ENCODE data around the gene CCL1.
"Not testable (repeated sequence)": the region's sequence is repeated elsewhere in the genome, so short reads cannot be mapped to it uniquely, and the experiment has no call there.

The CCL1 gene

DNA sequence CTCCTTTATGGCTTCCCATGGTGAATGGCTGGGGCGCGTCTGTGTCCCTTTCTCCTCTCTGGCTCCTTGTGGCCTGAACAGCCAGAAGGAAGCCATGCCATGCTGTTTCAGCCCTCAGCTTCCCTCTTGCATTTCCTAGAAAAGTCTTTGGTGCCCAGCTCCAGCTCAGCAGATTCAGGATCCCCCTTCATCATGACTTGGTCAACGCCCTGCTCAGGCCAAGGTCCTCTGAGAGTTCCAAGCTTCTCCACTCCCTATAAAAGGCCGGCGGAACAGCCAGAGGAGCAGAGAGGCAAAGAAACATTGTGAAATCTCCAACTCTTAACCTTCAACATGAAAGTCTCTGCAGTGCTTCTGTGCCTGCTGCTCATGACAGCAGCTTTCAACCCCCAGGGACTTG, 6.8 kb downstream of the CCL1 start, which contains the start of gene CCL13:
TSS of gene CCL13 (plus strand) at position 287 of the 400 bp plus-strand sequence. CDS start at position 334, 47 bp downstream.
- no peak for DNase-seq

DNA sequence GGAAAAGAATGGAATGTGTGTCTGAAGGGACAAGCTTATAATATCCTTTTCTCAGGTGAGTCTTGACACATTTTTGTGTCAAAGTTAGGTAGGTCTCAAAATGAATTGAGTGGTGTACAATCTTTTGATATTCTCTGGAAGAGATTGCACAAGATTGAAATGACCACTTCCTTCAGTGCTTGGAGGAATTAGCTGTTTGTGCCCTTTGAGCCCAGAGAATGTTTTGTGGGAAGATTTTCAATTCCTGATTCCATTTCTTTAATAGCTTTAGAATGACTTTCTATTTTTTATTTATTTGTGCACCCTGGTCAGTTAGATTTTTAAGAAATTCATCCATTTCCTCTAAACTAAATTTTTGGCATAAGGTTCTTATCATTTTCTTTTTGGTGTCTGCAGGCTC, 8.4 kb downstream of the CCL1 start:
- no peak for DNase-seq

DNA sequence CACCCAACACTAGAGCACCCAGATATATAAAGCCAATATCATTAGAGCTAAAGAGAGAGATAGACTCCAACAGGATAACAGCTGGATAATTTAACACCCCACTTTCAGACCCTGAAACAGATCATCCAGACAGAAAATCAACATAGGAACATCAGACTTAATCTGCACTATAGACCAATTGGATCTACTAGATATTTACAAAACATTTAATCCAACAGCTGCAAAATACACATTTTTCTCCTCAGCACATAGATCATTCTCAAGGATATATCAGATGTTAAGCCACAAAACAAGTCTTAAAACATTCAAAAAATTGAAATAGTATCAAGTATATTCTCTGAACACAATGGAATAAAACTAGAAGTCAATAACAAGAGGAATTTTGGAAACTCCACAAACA, 10.8 kb downstream of the CCL1 start:
- no peak for DNase-seq

DNA sequence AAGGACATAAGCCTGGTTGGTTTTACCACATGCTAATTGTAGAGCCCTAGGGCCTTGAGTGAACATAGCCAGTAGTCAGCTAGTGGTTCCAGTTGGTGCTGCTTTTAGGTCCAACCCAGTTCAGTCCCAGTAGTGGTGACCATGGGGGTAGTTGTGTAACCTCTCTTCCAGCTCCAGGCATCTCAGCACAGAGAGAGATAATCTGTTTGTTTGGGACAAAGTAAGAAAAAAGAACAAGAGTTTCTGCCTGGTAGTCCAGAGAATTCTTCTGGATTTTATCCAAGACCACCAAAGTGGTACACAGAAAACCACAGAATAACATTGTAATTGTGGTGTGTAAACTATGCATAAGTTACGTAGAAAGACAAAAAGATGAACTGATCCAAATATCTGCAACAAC, 11.9 kb downstream of the CCL1 start:
- DNase-seq = no peak

DNA sequence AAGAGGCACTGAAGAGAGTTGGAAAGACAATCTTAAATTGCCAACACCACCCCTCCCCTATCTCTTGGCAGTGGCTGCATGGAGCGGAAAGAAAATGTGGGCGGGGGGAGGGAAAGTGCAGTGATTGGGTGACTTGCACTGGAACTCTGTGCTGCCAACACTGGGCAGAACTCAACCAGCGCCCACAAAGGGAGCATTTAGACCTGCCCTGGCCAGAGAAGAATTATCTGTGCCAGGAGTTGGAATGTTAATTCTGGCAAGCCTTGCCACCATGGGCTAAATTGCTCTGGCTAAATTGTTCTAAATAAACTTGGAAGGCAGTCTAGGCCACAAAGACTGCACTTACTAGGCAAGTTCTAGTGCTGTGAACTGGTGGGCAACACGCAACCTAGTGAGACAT, 13.3 kb downstream of the CCL1 start:
- DNase-seq = no peak

DNA sequence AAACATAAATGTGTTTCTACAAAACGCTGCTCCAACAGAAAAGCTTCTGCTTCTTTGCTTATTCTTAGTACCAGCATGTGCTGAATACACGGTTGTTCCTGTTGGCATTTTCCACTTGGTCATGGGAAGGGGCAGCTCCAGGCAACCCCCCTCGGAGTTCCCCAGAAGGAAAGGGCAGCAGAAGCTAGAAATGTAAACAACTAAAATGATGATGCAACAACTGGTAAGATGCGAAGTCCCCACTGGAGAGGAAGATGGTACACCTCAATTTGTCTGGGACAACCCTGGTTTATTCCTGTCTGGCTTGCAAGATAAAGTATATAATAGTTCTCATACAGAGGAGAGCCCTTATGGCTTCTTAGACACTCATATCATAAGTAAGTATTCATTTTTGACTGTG, 16.0 kb downstream of the CCL1 start:
- no peak for DNase-seq

DNA sequence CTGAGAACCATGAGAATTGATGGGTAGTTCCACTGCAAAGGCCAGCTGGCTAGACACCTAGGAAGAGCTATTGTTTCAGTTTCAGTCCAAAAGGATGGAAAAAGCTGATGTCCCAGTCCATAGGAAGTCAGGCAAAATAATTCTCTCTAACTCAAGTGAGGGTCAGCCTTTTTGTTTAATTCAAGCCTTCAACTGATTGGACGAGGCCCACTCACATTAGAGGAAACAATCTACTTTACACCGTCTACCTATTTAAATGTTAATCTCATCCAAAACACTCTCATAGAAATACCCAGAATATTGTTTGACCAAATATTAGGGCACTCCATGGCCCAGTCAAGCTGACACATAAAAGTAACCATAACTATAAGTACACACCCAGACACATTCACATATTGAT, 21.1 kb downstream of the CCL1 start:
- no peak for DNase-seq

DNA sequence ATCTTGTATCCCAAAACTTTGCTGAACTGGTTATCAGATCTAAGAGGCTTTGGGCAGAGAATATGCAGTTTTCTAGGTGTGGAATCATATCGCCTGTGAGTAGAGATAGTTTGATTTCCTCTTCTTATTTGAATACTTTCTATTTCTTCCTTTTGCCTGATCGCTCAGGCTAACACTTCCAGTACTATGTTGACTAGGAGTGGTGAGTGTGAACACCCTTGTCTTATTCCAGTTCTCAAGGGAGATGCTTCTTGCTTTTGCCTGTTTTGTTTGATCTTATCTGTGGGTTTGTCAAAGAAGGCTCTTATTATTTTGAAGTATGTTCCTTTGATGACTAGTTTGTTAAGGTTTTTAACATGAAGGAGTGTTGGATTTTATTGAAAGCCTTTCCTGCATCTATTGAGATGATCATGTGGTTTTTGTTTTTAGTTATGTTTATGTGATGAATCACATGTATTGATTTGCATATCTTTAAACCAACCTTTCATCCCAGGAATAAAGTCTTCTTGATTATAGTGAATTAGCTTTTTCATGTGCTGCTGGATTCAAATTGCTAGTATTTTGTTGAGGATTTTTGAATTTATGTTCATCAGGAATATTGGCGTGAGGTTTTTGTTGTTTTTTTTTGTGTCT, 23.8 kb downstream of the CCL1 start:
- no peak for DNase-seq

DNA sequence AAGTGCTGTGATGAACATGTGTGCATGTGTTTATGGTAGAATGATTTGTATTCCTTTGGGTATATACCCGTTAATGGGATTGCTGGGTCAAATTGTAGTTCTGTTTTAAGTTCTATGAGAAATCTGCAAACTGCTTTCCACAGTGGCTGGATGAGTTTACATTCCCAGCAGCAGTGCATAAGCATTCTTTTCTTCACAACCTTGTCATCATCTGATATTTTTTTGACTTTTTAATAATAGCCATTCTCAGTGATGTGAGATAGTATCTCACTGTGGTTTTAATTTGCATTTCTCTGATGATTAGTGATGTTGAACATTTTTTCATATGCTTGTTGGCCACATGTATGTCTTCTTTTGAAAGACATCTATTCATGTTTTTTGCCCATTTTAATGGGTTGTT, 25.3 kb downstream of the CCL1 start:
- no peak for DNase-seq

DNA sequence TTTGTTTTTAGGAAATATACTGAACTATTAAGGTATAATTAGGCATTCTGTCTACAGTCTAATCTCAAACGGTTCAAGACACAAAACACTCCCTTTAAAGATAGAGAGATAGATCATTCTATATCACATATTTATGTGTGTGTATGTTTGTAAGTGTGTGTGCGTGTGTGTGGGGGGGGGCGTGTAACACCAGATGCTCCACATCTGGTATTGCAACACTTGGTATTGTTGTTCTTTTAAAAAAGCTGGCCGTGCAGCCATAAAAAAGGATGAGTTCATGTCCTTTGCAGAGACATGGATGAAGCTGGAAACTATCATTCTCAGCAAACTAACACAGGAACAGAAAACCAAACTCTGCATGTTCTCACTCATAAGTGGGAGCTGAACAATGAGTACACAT, 35.5 kb downstream of the CCL1 start:
- not testable (repeated sequence) for DNase-seq

DNA sequence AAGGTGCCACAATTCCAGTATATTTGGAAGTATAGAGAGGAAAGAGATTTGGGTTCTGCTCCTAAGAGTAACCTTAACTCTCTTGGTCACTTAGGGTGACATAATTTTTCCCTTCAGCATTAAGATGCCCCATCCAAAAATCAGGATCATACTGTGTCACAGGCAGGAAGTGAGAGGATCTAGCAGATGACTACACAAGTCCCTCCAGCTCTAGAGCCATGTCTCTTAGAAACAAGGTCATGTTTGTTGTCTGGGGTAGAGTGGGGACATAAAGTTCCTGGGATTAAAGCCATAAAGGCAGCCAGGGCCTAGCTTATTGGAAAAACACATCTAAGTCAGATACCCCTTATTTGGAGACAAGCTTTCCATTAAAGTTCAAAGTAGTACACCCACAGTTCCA, 41.1 kb downstream of the CCL1 start:
- DNase-seq = no peak

DNA sequence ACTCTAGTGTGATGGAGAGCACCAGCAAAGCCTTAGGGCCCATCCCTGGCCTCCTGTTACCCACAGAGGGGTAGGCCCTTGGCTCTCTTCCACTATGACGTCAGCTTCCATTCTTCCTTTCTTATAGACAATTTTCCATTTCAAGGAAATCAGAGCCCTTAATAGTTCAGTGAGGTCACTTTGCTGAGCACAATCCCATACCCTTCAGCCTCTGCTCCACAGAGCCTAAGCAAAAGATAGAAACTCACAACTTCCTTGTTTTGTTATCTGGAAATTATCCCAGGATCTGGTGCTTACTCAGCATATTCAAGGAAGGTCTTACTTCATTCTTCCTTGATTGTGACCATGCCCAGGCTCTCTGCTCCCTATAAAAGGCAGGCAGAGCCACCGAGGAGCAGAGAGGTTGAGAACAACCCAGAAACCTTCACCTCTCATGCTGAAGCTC, 44.0 kb downstream of the CCL1 start, which contains the start of gene CCL8:
TSS of gene CCL8 (plus strand) at position 397 of the 445 bp plus-strand sequence. CDS start 67 bp downstream, outside the sequence.
- no peak for DNase-seq

DNA sequence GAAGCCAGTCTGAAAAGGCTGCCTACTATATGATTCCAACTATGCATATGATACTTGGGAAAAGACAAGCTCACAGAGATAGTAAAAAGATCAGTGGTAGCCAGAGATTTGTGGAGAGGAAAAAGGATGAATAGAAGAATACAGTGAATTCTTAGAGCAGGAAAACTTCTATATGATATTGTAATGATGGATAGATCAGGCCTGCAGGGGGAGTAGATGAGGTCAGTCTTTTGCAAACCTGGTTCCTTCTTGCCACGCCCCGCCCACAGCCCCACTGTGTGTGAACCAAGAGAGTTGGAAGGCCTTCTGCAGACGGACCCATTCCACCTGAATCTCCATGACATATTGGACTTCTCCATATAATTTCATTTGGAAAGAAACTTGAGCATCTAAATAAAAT, 44.6 kb downstream of the CCL1 start:
- DNase-seq = peak; percentile 49

DNA sequence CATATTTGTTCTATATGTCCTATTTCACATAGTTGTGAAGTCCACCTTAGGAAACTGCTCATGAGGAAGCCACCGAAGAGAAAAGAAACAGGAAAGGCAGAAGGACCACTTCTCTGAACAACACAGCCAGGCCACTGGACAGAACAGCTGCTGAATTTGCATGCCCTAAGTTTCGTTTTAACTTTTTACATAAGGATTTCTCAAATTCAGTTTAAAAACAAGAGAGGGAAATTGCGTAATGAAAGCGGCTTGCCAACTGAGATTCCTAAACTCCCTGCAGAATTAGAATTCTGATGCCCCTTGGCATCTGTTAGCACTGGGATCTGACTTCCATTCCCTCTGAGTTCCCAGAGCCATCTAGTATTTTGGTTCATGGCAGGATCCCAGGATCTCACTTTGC, 48.8 kb downstream of the CCL1 start:
- DNase-seq = no peak

DNA sequence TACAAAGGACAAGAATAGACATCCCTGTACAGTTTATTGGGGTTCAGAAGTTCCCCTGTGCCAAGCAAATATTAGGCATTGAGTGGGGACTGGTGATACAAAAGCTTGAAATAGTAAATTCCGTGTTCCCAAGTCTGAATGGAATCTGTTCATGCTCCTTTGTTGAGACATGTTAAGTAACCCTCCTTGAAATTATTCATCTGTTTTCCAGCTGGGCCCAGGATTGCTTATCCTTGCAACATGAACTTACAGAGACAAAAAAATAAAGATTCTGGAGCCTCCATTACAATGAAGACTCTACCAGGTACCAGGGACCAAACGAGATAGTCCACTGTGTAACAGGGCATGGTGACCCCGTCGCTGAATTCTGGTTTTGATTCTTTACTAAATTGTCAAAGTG, 49.9 kb downstream of the CCL1 start:
- no peak for DNase-seq

DNA sequence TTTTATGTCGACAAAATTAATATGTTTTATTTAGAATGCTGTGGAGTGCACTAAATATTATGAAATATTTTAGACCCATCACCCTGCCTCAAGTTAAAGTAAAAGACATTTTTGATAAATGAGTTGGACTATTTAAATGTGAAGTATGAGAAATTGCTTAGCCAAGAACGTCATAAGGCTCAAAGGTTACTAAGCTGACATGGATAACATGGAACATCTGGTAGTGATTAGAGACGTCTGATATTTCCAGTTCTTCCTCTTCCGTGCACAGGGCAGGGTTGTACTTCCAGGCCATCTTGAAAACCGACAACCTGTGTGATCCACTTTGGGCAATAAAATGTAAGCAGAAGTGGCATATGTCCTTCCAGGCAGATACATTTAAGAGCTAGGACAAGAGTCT, 51.0 kb downstream of the CCL1 start:
- no peak for DNase-seq

DNA sequence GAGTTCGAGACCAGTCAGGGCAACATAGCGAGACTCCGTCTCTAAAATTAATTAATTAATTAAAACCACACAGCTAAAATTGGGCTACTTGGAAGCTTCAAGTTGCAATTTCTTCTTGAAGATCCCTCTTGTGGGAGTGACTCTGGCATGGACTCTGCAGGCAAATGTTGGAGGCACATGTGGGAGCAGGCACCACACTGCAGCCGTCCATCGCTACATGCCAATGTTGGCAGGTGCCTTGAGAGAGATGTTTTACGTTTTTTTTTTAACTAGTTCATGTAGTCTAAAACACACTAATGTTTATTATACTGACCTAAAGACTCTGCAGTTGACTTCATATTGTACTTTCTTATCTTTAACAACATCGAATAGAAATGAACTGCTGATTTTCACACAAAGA, 51.7 kb downstream of the CCL1 start:
- no peak for DNase-seq
